NCI-H2081 (cell line): ENCODE results near the gene BORCS6.
"Not testable (repeated sequence)": the region's sequence is repeated elsewhere in the genome, so short reads cannot be mapped to it uniquely, and the experiment has no call there.

Experiments used
- DNase-seq, 2 experiments: peaks; one replicate each; lab custom pipeline; 2025; lab: John Stamatoyannopoulos, UW

BORCS6 gene

DNA sequence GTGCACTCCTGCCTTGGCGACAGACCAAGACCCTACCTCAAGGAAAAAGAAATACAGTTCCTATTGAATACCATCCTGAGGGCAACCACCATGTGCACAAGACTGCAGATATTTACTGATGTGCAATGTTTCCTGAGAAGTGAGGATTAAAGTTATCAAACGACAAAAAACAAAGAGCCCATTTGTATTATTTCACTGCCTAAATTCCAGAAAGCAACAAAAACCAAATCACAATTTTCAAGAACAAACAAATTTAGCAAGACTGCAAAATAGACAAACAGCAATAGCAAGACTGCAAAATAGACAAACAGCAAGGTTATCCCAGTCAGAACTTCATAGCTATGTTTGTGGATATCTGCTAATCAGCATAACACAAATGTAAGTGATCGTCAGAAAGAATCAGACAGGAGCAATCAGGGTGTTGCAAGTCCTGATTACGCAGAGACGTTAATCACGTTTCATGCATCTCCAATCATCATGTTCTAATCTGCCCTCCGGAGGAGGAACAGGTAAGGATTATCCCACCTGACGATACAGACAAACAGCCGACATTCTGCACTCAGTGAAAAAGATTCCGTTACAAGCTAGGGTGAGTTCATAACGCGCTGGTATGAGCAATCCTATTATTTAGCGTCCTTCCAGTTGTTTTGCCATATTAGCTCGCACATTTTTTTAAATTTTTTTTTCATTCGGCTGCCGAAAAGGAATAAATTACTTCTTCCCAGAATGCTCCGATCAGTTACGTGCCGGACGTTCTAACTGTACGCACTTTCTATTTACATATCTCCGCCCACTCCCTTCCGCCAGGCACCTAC lies 16.7 kb downstream of the BORCS6 start:
- peak; percentile 67 to 92 for DNase-seq

DNA sequence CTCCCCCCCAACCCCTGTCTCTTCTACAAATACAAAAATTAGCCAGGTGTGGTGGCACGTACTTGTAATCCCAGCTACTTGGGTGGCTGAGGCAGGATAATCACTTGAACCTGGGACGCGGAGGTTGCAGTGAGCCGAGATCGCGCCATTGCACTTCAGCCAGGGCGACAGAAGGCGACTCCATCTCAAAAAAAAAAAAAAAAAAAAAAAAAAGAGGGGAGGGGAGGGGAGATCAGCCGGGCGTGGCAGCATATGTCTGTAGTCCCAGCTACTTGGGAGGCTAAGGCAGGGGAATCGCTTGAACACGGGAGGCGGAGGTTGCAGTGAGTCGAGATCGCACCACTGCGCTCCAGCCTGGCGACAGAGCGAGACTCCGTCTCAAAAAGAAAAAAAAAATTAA lies 19.8 kb downstream of the BORCS6 start:
- DNase-seq = not testable (repeated sequence)

DNA sequence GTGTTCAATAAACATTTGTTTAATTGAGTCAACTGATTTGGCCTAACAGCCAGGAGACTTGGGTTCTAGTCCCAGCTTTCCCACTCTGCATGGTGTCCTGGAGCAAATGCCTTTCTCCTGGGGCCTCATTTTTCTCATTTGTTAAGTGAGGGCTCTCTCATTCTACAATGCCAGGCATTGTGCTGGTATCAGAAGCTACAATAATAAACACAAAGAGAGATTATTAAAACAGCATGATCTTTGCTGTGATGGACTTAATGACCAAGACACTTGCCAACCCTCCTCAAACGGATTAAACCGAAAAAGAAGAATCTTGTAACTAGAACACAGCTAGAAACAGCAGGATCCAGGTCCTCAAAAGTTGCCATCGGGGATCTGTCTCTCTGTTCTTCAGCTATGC lies 22.5 kb downstream of the BORCS6 start:
- no peak for DNase-seq

DNA sequence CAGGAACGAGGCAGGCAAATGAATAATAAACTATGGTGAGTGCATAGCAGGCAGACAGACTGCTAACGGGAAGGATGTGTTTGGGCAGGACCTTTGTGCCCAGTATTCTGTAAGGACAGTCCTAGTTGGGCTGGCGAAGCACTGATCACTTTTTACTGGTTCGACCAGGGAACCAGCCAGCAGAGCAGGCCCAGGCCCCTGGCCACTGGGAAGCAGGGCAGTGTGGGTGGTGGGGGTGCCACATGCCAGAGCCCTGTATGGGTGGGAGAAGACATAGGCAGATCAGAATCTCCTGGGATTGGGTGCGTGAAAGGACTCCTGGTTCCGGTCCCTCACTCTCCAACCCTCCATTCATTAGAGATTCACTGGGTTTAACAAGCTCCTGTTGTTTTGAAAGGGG lies 23.2 kb downstream of the BORCS6 start:
- no peak for DNase-seq

DNA sequence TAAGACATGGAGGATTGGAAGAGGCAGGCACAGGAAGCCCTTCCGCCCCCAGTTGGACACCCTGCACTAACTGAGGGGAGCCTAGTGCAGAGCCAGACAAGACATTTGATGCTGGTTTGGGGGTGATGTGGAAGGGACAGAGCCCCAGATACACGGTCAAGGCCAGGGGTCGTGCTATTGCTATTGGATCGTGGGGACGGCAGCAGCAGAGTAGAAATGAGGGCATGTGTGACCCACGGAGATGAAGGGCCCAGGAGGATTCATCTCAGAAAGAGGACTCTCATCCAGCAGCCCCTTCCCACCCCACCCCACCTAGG lies 25.2 kb downstream of the BORCS6 start:
- no peak for DNase-seq

DNA sequence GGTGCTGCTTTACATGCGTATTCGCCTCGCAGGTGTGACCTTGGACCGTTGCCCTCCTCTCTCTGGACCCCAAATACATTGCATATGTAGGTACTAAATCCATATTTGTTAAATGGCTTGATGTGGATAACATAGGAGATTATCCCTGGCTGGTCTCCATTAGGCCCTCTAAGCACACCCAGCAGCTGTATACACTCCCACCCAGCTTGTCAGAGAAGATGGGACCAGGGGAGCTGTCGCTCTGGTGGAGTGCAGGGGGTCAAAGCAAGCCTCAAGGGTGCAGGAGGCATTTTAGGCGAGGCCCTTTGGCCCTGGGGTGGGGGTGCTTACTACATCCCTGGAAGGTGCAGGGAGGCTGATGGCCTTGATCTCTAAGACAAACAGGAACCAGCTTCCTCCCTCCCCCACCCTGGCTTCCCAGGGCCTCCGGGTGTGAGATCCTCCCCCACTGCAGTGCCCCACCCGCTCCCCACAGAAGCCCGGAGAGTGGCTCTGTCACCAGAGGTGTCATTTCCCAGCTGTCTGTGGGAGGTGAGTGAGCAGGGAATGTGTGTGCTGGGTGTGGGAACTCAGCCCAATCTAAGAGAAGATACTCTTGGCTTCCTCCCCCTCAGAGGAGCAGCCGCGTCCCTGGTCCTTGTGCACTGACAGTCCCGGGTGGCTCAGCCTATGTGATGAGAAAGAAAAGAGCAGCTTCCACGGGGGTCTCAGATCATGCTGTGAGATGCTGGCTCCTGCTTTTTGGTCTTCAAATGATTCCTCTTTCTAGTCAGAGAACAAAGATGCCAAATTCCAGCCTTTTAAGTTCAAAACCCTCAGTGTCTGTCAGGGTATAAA lies 25.8 kb downstream of the BORCS6 start:
- DNase-seq = no peak

DNA sequence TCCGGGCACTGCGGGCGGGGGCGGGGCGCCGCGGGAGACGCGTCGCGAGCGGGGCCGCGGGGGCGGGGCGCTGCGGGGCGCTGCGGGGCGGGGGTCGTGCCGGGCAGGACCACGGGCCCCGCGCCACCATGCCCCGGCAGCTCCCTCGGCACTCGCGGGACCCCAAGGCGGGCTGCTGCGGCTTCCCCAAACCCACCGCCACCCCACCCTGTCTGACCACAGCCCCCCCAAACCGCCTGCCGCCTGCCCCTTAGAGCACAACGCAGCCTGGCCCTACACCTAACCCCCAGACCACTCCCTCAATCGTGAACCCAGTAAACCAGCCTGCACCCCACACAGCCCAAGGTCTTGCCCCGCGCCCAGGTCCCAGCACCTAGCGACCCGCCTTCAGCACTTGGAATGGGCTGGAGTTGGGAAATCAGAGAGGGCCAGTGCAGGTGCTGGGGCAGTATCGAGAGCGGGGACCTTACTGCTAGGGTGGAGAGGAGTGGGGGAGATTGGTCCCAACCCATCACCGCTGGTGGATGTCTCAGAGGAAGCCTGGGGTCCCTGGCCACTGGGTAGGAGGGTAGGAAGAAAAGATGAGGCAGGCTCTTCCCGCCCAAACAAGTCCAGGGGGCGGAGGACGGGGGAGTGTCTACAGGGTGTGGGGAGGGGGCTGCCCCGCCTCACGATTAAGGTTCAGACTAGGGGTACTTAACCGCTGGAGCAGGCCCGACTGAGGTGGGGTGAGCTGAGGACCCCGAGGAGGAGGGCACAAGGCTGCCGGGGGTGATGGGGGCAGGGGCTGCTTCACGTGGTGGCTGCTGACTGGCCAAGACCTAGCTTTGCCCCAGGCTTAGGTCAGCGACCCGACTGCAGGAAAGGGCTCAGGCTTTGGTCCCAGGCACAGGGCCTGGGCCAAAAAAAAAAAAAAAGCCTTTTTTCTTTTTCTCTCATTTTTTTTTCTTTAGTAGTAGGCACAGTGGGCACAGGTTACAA lies 26.7 kb downstream of the BORCS6 start:
- no peak for DNase-seq

DNA sequence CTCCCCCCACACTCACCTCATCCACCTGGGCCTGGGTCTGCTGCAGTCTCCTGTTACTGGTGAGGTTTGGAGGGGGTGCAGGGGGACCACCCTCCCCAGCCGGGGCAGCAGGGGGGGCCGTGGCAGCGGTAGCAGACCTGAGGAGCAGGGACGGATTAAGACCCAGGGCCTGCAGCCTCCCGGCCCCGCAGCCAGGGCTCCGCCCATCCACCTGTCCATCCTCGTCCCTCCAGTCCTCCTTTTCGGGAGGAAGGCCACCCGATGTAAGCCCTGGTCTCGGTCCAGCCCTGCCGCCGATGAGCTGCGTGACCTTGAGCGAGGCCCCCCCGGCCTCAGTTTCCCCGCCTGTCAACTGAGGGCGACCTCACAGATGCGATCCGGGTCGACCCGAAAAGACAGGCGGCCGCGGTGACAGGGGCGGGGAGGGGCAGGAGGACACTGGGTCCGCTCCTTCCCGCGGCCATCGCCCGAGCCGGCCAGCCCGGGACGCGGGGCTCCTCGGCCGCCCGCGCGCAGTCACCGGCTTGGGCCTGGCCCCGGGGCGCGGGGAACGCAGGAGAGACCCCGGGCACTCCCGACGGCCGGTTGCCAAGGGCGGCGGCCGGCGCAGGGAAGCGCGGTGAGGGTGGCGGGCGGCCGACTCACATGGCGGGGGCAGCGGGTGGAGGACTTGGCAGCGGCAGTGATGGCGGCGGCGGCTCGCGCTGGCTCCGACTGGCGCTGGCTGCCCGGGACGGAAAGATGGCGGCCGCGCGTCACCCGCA lies 27.6 kb downstream of the BORCS6 start, which contains the start of gene VAMP2:
Gene VAMP2, minus strand, starts transcription at position 716 of the 764 bp plus-strand sequence. Its CDS starts 69 bp downstream, at position 647.
- peak; percentile 19 to 38 for DNase-seq

DNA sequence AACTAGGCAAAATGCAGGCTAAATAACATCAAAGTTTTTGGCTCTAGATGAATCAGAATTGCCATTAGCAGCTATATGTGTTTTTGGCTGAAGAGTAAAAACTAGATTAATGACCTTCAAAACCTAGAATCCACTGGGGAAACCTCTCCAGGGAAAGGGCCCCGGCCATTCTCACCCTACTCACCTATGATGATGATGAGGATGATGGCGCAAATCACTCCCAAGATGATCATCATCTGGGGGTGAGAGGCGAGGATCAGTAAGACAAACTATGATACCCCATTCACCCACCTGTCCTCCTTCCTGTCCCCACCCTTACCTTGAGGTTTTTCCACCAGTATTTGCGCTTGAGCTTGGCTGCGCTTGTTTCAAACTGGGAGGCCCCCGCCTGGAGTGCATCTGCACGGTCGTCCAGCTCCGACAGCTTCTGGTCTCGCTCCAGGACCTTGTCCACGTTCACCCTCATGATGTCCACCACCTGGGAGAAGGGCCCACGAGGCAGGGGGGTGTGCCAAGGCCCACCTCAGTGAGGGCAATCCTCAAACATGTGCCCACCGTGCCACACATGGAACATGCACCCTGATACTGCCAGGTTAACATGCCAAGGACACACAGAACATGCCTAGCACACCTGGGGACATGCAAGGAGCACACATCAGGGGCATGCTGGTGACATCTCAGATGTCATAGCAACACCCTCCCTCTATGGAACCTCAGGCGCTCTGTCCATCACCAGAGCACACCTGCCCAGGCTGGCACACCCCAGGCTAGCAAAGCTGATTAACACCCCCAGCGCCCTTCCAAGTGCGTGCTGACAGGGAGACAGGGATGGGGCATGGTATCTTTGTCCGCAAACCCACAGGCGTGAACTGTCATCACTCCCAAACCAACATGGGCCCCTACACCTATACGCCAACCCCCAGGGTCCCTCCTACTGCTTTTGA lies 28.4 kb downstream of the BORCS6 start:
- DNase-seq = no peak

DNA sequence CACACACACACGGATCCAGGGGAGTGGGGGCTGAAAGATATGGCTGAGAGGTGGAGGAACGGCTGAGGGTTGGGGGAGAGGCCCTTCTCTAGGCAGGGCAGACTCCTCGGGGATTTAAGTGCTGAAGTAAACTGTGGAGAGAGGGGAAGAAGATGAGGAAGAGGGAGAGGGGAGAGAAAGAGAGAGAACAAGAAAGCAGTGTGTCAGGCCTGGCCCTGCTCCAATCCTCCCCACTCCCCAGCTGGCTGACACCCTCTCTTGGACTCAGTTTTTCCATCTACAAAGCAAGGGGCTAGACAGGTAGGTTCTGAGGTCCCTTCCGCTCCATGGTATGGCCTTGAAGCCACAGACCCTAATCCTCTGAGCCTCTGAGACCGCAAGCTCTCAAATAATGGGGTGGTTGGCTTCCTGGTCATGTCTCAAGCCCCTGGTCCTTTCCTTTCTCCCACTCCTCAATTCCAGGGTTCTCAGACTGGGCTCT lies 29.2 kb downstream of the BORCS6 start:
- DNase-seq = no peak

DNA sequence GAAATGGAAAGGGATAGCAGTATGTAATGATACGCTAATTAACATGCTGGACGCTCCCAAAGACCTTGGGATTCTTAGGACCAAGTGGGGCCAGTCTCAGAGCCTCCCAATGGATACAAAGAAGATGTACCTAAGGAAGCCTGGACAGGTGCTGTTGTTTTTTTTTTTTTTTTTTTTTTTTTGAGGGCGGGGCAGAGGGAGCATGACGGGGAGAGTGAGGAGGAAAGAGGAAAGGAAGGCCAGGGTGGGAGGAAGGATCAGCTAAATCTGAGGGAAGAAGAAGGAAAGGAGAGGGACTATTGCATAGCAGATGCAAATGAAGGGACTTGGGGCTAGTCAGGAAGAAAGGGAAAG lies 29.8 kb downstream of the BORCS6 start:
- DNase-seq = no peak

DNA sequence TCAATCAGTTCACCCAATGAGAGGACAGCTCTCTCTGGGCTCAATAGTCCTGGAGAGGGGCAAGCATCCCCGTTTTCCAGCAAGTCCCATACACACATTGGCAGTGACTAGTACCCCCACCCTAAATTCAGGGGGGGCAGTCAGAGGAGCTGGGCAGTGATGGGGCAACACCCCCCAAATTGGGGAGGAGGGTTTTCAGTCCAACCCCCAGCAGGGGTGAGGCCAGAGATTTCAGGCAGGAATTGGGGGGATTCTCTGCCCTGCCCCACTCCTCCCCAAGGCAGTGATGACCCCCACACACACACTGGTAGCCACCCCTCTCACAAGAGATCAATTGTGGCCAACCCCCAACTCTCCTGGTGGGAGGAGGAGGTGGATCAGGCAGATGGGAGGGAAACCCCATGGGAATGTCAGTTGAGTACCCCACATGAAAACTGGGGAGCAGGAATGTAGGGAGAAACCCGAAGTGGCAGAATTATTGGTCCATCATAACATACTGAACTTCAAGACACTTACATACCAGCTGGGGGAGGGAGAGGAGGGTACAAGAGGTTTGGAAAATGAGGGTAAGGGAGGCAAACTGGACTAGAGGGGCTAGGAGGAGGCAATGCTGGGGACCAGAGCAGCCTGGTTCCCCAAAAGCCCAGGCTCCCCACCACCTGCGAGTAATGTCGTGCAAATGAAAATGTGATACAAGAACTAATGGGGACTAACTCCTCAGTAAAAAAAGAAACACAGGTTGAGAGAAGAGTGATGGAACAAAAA lies 30.3 kb downstream of the BORCS6 start:
- DNase-seq = no peak

DNA sequence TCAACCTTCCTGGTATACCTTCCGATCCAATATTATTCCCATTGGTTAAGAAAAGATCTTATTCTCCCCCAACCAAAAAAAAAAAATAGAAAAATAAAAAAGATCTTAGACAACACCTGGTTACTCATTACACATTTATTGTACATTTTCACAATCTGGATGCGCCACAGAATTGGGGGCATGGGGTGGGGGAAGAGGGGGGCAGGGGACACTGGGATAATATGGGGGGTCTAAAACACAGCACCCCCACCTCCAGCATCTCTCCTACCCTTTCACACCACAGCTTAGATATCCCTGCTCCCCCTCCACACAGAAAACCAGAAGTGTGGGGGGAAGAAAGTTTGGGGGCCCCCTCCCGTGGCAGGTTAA lies 31.0 kb downstream of the BORCS6 start:
- DNase-seq = no peak

DNA sequence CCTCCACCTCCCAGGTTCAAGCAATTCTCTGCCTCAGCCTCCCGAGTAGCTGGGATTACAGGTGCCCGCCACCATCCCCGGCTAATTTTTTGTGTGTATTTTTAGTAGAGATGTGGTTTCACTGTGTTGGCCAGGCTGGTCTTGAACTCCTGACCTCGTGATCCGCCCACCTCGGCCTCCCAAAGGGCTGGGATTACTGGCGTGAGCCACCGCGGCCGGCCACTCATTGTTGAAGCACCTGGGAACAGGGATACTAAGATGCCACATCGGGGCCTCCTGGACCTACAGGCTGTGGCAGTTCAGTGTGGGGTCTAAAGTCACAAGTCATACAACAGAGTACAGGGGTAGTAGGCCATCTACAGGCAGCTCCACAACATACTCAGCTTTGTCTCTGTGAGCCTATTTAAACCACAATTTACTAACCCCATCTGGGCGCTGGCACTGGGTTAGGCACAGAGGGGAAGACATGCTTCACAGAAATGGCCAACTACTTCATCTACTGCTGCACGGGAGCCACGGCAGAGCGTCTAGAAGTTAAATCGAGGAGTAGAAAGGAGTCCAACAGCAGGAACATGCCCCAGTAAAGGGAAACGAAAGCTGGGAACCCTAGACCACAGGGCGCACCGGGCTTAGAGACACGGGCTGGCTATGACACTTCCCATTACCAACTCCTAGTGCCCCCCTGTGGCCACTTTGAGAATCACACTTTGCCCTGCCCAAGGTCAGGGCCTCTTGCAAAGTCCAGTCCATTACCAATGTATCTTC lies 31.5 kb downstream of the BORCS6 start:
- DNase-seq = peak; percentile 47 to 48

DNA sequence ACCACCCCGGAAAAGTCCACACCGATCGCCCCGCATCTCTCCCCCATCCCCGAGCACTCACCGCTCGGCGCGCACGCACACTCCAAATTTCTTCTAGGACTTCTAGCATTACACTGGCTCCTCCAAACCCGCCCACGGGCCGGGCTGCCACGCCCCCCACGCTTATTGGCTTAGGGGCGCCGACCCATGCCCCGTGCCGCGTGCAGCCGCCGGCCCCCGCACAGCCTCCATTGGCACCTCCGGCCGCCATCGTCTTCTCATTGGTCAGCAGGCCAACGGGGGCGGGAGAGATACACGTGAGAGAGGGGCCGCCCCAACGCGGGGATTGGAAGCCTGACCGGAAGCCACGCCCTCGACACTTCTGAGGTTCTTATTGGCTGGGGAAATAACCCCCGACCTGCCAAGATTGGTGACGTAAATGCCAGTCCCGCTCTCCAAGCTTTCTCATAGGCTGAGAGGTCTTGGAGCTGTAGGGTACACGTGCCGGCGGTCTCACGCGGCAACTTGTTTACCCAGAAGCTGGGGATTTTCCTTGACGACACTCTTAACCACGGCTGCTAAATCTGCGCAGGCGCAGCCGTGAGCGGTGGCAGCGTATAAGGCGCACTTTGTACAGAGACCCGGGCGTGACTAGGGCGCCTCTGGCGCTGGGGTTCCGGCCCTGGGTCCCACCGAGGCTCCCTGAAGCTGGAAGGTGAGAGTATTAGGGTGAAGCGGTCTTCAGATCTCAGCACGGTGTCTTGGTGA lies 33.6 kb downstream of the BORCS6 start:
- DNase-seq = peak; percentile 98 to 99

DNA sequence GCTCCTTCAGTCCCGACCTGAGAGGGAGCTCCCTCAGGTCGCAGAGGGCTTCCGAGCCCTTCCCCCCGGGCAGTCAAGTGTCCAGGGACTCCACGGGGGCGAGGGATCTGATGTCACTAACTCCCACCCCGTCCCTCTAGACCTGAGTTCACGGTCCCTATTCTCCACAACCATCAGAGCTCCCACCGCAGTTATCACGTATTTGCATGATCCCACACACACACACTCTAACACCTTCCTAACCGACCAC lies 34.1 kb downstream of the BORCS6 start:
- no peak for DNase-seq

DNA sequence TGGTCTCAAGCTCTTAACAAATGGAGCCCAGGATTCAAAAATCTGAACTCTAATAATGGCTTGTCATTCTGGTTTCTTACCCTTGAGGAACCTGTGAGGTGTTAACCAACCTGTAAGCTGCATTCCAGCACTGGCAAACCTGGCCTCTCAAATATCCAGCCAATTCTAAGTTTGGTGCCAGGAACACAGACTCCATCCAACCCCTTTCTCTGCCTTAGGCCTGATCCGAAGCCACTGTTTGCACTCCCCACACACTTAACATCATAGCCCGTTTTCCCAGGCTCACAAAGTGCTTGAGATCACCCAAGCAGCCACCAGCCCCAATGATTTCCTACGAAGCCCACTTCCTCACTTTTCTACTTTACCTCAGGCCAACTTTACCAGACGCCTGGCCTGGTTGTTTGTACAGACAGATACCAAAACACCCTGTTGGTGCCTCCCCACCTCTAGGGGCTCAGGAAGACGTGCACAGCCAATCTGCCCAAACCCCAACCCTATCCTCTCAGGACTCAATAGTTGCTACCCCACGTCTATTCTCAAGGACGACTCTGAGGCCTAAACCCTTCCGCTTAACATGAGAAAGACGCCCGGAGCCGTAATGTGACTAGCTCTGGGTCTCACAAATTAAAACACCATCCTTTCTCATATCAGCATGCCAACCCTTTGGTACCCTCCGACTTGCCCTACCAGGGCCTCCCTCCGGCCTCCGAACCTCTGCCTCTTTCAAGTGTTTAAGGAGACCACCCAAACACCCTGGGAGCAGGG lies 34.6 kb downstream of the BORCS6 start:
- no peak for DNase-seq
